ENCODE data around the gene FTH1.

GRCh38 chr11:61967924-61968757 lies 707 bp upstream of the FTH1 start:
- TF ChIP-seq CTCF (IDR thresholded peaks at IDR 0.05; ENCODE audit: low read depth, low read length, poor library complexity, severe bottlenecking) (no peak), EZH2phosphoT487 (IDR thresholded peaks at IDR 0.05; ENCODE audit: borderline replicate concordance, low read length) (no peak)

Data from DOHH2 (cell line).